Measurements from ENCODE around the gene DNAJC6.

GRCh38 chr1:65387821-65388220 lies 78.5 kb downstream of the DNAJC6 start:
- TF ChIP-seq CTCF (IDR thresholded peaks at IDR 0.05), result no peak
- TF ChIP-seq POLR2A (IDR thresholded peaks at IDR 0.05), result no peak
